Neural progenitor cell (in vitro differentiated cells): ENCODE measurements around the gene CRACDL. TPM values are rescaled to one million over a fixed set of nuclear protein-coding genes. Genes with fewer than 3 reads are reported as not detected.

ENCODE experiments used
- DNase-seq: peaks from one replicate; pipeline ENCODE4 v3.0.0-alpha.2; 2016; ENCODE audit warnings: low spot score
- H2AFZ ChIP-seq: fragments of 200-600 bp; sonication (generic); replicated peaks from 2 replicates; pipeline ENCODE4 v1.6.1; 2016; ENCODE audit warnings: antibody characterized with exemption
- H3F3A ChIP-seq: fragments of 200-600 bp; sonication (generic); 2 replicates; pipeline ENCODE4 v1.6.1; 2016; ENCODE audit warnings: antibody characterized with exemption, low read depth
- H3K27ac ChIP-seq: fragments of 200-600 bp; sonication (generic); 2 replicates; pipeline ENCODE4 v1.5.1; 2016; ENCODE audit warnings: mild to moderate bottlenecking
- H3K27me3 ChIP-seq: fragments of 200-600 bp; sonication (generic); 2 replicates; pipeline ENCODE4 v1.6.1; 2016; ENCODE audit warnings: mild to moderate bottlenecking, moderate library complexity
- H3K36me3 ChIP-seq: fragments of 200-600 bp; sonication (generic); 2 replicates; pipeline ENCODE4 v1.5.1; 2016
- H3K4me1 ChIP-seq: fragments of 200-600 bp; sonication (generic); 2 replicates; pipeline ENCODE4 v1.6.1; 2016; ENCODE audit warnings: mixed run types
- H3K4me2 ChIP-seq: fragments of 200-600 bp; sonication (generic); 2 replicates; pipeline ENCODE4 v1.6.1; 2016
- H3K4me3 ChIP-seq: fragments of 200-600 bp; sonication (generic); 2 replicates; pipeline ENCODE4 v1.5.1; 2016
- H3K79me2 ChIP-seq: fragments of 200-600 bp; sonication (generic); 2 replicates; pipeline ENCODE4 v1.6.1; 2016; ENCODE audit warnings: low read depth
- H3K9ac ChIP-seq: fragments of 200-600 bp; sonication (generic); 2 replicates; pipeline ENCODE4 v1.6.1; 2016
- H3K9me3 ChIP-seq: fragments of 200-600 bp; sonication (generic); 2 replicates; pipeline ENCODE4 v1.5.1; 2016; ENCODE audit warnings: low read depth
- H4K20me1 ChIP-seq: fragments of 200-600 bp; sonication (generic); 2 replicates; pipeline ENCODE4 v1.6.1; 2016; ENCODE audit warnings: low read depth
- H3K27ac Mint-ChIP-seq: 3 replicates; pipeline ENCODE4 v1.8.0; 2021; ENCODE audit warnings: mixed read lengths
- H3K27me3 Mint-ChIP-seq: 2 replicates; pipeline ENCODE4 v1.8.0; 2022; ENCODE audit warnings: low read depth, mild to moderate bottlenecking, inconsistent platforms, moderate library complexity, mixed read lengths; ENCODE audit not compliant: insufficient read depth
- H3K36me3 Mint-ChIP-seq: 3 replicates; pipeline ENCODE4 v1.8.0; 2021; ENCODE audit warnings: mixed read lengths
- H3K4me1 Mint-ChIP-seq: 3 replicates; pipeline ENCODE4 v1.8.0; 2021; ENCODE audit warnings: mixed read lengths
- H3K4me3 Mint-ChIP-seq: 3 replicates; pipeline ENCODE4 v1.8.0; 2021; ENCODE audit warnings: mild to moderate bottlenecking, moderate library complexity, mixed read lengths
- H3K9me3 Mint-ChIP-seq: 3 replicates; pipeline ENCODE4 v1.8.0; 2020; ENCODE audit warnings: mixed read lengths
- EZH2 ChIP-seq: fragments of 200-600 bp; sonication (generic); IDR thresholded peaks from 2 replicates; pipeline ENCODE4 v1.6.1; 2017; ENCODE audit warnings: antibody characterized with exemption, mild to moderate bottlenecking, moderate library complexity
- EZH2phosphoT487 ChIP-seq: fragments of 200-600 bp; sonication (generic); IDR thresholded peaks from 2 replicates; pipeline ENCODE4 v1.6.1; 2017; ENCODE audit warnings: antibody characterized with exemption
- total RNA-seq: library from RNA; depleted of rRNA; stranded (reverse); fragments of >200 nt; gene quantifications from 2 replicates; pipeline ENCODE4 v1.2.3, GENCODE V29; 2015; ENCODE audit warnings: low replicate concordance
- TF ChIP-seq, protein P1 (sequence below): fragments of 200-600 bp; sonication (generic); IDR thresholded peaks from 2 replicates; pipeline ENCODE4 v1.5.1; 2017; ENCODE audit warnings: antibody characterized with exemption, mild to moderate bottlenecking

The CRACDL gene
- total RNA-seq, 1 donor from 2014 or later = 0.07 TPM

- H2AFZ ChIP-seq = no peak overlapping the region
- no peaks in the 10 kb centered on the region for H3K36me3 Mint-ChIP-seq
- H3K4me1 ChIP-seq = no peaks in the 10 kb centered on the region
- H3K79me2 ChIP-seq = no peaks in the 10 kb centered on the region
- TF ChIP-seq, protein P1, sequence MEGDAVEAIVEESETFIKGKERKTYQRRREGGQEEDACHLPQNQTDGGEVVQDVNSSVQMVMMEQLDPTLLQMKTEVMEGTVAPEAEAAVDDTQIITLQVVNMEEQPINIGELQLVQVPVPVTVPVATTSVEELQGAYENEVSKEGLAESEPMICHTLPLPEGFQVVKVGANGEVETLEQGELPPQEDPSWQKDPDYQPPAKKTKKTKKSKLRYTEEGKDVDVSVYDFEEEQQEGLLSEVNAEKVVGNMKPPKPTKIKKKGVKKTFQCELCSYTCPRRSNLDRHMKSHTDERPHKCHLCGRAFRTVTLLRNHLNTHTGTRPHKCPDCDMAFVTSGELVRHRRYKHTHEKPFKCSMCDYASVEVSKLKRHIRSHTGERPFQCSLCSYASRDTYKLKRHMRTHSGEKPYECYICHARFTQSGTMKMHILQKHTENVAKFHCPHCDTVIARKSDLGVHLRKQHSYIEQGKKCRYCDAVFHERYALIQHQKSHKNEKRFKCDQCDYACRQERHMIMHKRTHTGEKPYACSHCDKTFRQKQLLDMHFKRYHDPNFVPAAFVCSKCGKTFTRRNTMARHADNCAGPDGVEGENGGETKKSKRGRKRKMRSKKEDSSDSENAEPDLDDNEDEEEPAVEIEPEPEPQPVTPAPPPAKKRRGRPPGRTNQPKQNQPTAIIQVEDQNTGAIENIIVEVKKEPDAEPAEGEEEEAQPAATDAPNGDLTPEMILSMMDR = no peak
- TF ChIP-seq EZH2 (no peak), EZH2phosphoT487 (no peak)
- no peaks in the 10 kb centered on the region for H3K9me3 Mint-ChIP-seq
- H3K9ac ChIP-seq = no peak overlapping the region
- no peak overlapping the region for H3K27ac ChIP-seq
- DNase-seq = no peak
- H3K4me2 ChIP-seq = no peak overlapping the region
- no peak overlapping the region for H3K4me3 Mint-ChIP-seq
- H3K27ac Mint-ChIP-seq = no peak overlapping the region
- no peaks in the 10 kb centered on the region for H3F3A ChIP-seq
- H3K36me3 ChIP-seq = no peaks in the 10 kb centered on the region
- H3K27me3 ChIP-seq = no peaks in the 10 kb centered on the region
- no peaks in the 10 kb centered on the region for H3K9me3 ChIP-seq
- H4K20me1 ChIP-seq = no peaks in the 10 kb centered on the region
- H3K27me3 Mint-ChIP-seq = peaks cover 11% of the 10 kb centered on the region
- no peak overlapping the region for H3K4me3 ChIP-seq
- peaks cover 10% of the 10 kb centered on the region for H3K4me1 Mint-ChIP-seq
Measured at GRCh38 chr2:98799375-98800329, 136.4 kb downstream of the CRACDL start.

DNA sequence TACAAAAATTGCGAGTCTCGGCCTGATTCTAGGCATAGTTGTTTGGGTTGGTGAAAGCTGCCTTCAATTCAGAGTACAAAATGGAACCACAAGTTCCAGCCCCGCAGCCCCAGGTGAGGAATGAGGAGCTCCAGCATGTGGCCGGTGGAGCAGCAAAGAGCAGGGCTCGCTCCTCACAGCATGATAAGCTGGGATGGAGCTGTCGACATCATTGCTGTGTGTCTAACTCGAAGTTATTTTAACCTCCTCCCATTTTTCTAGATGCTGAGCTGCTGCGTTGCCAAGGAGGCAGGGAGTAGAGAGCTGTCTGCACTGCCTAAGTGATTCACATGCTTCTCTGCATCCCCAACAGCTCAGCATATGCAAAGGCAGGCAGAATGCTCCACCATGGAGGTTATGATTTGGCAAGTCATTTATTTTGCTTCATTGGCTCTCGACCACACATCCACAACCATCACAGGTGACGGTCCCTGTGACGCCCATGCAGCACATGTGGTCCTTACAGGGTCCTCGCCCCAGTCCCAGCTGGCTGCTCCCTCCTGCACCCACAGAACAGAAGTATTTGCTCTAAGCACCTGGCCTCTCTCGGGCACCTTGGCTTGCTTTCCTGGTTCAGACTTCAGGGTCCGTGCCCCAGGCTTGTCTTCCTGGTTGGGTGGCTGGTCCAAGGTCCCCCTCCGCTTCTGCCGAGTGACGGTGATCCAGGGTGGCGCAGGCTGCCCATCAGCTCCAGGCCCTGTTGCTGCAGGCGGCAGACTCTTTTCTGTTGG is 139.1 kb downstream of the CRACDL start:
- Histone ChIP-seq H4K20me1 (no peaks in the 10 kb centered on the region), H3K9me3 (no peaks in the 10 kb centered on the region), H3K4me2 (no peak overlapping the region), H3K9ac (no peak overlapping the region), H3K79me2 (no peaks in the 10 kb centered on the region), H3K27me3 (no peaks in the 10 kb centered on the region), H3K4me3 (no peak overlapping the region), H3F3A (no peaks in the 10 kb centered on the region), H3K36me3 (no peaks in the 10 kb centered on the region), H3K4me1 (no peaks in the 10 kb centered on the region), H2AFZ (no peak overlapping the region), H3K27ac (no peak overlapping the region)
- no peaks in the 10 kb centered on the region for H3K9me3 Mint-ChIP-seq
- H3K4me1 Mint-ChIP-seq = peaks cover 10% of the 10 kb centered on the region
- no peak for TF ChIP-seq EZH2phosphoT487
- TF ChIP-seq, protein P1 = no peak
- no peak for TF ChIP-seq EZH2
- no peaks in the 10 kb centered on the region for H3K36me3 Mint-ChIP-seq
- peaks cover 8% of the 10 kb centered on the region for H3K27me3 Mint-ChIP-seq
- no peak overlapping the region for H3K4me3 Mint-ChIP-seq
- DNase-seq = no peak
- H3K27ac Mint-ChIP-seq = no peak overlapping the region

- no peaks in the 10 kb centered on the region for H3K4me1 ChIP-seq
- no peak overlapping the region for H3K9ac ChIP-seq
- peak overlapping the region; percentile 24 for H2AFZ ChIP-seq
- Mint-ChIP-seq H3K27me3 (peaks cover 4% of the 10 kb centered on the region), H3K27ac (no peak overlapping the region), H3K36me3 (no peaks in the 10 kb centered on the region), H3K4me3 (no peak overlapping the region), H3K4me1 (peaks cover 10% of the 10 kb centered on the region), H3K9me3 (no peaks in the 10 kb centered on the region)
- no peak for DNase-seq
- H3K4me3 ChIP-seq = no peak overlapping the region
- H3K79me2 ChIP-seq = no peaks in the 10 kb centered on the region
- H3K27me3 ChIP-seq = no peaks in the 10 kb centered on the region
- H3K4me2 ChIP-seq = no peak overlapping the region
- H3K36me3 ChIP-seq = no peaks in the 10 kb centered on the region
- H3K27ac ChIP-seq = no peak overlapping the region
- no peaks in the 10 kb centered on the region for H4K20me1 ChIP-seq
- H3K9me3 ChIP-seq = no peaks in the 10 kb centered on the region
- H3F3A ChIP-seq = no peaks in the 10 kb centered on the region
- TF ChIP-seq EZH2phosphoT487 = no peak
- TF ChIP-seq, protein P1 = no peak
- no peak for TF ChIP-seq EZH2
Measured at GRCh38 chr2:98795891-98796676, 139.9 kb downstream of the CRACDL start.
